ENCODE results near the gene PRRC1.

- no peak for TF ChIP-seq POLR2A (IDR thresholded peaks at IDR 0.05)
- peak; percentile 32 to 45 (median 44) for TF ChIP-seq CTCF (IDR thresholded peaks at IDR 0.05)
These were observed 24.3 kb upstream of the PRRC1 start for GRCh38 chr5:127492854-127493738.

All from vagina (tissue), 2 donors.